ENCODE measurements around the gene KCMF1.
"Not testable (repeated sequence)": the region's sequence is repeated elsewhere in the genome, so short reads cannot be mapped to it uniquely, and the experiment has no call there.

KCMF1 gene

DNA sequence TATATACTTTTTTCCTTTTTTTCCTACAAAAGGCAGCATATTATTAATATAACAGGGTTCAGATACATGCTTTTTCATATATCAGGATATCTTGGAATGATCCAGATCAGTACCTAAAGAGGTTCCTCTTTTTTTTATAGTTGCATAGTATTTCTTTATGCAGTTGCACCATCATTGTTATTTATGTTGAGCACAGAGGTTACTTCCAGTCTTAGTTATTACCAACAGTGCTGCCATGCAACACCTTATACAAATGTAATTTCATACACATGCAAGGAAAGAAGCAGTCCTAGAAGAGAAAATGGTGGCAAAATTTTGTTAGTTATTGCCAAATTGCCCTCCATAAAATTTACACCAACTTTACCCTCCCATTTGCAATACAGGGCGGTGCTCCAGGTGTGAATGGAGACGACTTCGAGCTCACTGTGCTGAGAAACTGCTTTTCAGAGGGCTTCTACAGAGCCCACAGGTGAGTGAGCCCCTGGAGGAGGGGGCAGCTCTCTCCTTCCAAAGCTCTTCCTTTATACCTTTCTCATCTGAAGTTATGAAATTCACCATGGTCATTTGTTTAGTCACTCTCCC is 30.0 kb upstream of the KCMF1 start:
- Histone ChIP-seq H3K9me3 (no peaks in the 10 kb centered on the region), H3K27ac (peak overlapping the region; percentile 81), H3K27me3 (no peaks in the 10 kb centered on the region), H3K4me3 (ENCODE audit: low read depth in 1 of 2, low read length in 1 of 2) (no peak overlapping the region), H3K4me1 (ENCODE audit: control insufficient read depth in 1 of 2, insufficient read depth in 1 of 2, low read depth in 1 of 2, low read length in 1 of 2) (peaks cover 34 to 47% of the 10 kb centered on the region in 2 experiments), H3K36me3 (no peaks in the 10 kb centered on the region)
- TF ChIP-seq, protein P1, sequence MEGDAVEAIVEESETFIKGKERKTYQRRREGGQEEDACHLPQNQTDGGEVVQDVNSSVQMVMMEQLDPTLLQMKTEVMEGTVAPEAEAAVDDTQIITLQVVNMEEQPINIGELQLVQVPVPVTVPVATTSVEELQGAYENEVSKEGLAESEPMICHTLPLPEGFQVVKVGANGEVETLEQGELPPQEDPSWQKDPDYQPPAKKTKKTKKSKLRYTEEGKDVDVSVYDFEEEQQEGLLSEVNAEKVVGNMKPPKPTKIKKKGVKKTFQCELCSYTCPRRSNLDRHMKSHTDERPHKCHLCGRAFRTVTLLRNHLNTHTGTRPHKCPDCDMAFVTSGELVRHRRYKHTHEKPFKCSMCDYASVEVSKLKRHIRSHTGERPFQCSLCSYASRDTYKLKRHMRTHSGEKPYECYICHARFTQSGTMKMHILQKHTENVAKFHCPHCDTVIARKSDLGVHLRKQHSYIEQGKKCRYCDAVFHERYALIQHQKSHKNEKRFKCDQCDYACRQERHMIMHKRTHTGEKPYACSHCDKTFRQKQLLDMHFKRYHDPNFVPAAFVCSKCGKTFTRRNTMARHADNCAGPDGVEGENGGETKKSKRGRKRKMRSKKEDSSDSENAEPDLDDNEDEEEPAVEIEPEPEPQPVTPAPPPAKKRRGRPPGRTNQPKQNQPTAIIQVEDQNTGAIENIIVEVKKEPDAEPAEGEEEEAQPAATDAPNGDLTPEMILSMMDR (IDR thresholded peaks at IDR 0.05), result no peak

DNA sequence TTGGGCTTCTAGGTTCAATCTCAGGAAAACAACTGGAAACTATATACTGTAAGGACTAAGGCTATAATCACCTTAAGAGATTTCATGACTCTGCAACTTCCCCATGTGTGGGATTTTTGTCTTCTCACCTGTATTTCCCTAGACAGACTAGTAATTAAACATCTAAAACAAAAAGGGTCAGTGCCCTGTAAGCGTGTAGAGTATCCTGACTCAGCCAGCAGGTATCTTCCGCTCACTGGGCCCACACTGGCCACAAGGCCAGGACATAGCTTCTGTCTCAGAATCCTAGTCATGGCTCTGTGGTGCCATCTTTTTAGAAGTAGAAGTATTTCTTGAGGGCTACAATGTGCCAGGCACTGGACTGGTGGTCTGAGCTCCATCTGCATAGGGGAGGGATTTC is 28.8 kb upstream of the KCMF1 start:
- H3K27me3 ChIP-seq, result no peaks in the 10 kb centered on the region
- H3K36me3 ChIP-seq, result no peaks in the 10 kb centered on the region
- H3K4me1 ChIP-seq (ENCODE audit: control insufficient read depth in 1 of 2, insufficient read depth in 1 of 2, low read depth in 1 of 2, low read length in 1 of 2), result peaks cover 44 to 59% of the 10 kb centered on the region in 2 experiments
- H3K4me3 ChIP-seq (ENCODE audit: low read depth in 1 of 2, low read length in 1 of 2), result no peak overlapping the region
- H3K9me3 ChIP-seq, result no peaks in the 10 kb centered on the region
- H3K27ac ChIP-seq, result no peak overlapping the region
- TF ChIP-seq, protein P1 (IDR thresholded peaks at IDR 0.05), result no peak

DNA sequence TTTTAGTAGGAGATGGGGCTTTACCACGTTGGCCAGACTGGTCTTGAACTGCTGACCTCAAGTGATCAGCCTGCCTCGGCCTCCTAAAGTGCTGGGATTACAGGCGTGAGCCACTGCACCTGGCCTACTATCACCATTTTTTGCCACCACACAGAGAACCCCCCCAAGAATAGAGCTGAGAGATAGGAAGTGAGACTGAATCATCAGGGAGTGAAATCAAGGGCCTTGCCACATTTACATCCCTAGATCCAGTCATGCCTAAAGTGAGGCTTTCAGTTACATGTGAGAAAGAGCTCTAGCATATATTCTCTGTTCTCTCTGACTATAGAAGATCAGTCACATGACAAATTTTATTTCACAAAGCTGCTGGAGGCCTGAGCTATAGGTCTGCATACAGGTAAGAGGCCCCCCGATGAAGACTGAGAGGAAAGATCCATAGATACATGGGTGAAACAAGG is 28.0 kb upstream of the KCMF1 start:
- no peaks in the 10 kb centered on the region for H3K36me3 ChIP-seq
- TF ChIP-seq, protein P1 (IDR thresholded peaks at IDR 0.05), result no peak
- no peaks in the 10 kb centered on the region for H3K9me3 ChIP-seq
- no peaks in the 10 kb centered on the region for H3K27me3 ChIP-seq
- peaks cover 44 to 59% of the 10 kb centered on the region in 2 experiments for H3K4me1 ChIP-seq (ENCODE audit: control insufficient read depth in 1 of 2, insufficient read depth in 1 of 2, low read depth in 1 of 2, low read length in 1 of 2)
- no peak overlapping the region for H3K27ac ChIP-seq
- no peak overlapping the region for H3K4me3 ChIP-seq (ENCODE audit: low read depth in 1 of 2, low read length in 1 of 2)

DNA sequence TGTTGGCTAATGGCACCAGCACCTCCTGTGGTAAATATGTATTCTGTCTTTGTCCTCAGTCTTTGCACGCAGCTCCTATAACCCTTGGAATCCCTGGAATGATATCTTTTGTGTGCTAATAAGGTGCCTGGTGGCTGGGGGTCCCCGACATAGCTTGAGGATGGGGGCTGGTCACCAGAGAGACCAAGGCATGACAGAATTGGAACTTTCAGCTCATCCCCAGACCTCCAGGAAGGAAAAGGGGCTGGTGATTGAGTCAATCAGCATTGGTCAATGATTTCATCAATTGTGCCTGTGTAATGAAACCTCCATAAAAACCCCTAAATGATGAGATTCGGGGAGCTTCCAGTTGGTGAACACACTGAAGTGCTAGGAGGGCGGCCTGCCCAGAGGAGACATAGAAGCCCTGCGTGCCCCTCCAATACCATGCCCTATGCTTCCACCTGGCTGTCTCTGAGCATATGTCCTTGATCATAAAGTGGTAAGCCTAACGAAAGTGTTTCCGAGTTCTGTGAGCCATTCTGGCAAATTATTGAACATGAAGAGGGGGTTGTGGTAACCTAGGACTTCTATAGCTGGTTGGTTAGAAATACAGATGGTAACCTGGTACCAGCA is 26.6 kb upstream of the KCMF1 start:
- Histone ChIP-seq H3K27ac (no peak overlapping the region), H3K27me3 (no peaks in the 10 kb centered on the region), H3K4me3 (ENCODE audit: low read depth in 1 of 2, low read length in 1 of 2) (no peak overlapping the region), H3K4me1 (ENCODE audit: control insufficient read depth in 1 of 2, insufficient read depth in 1 of 2, low read depth in 1 of 2, low read length in 1 of 2) (peaks cover 38 to 53% of the 10 kb centered on the region in 2 experiments), H3K36me3 (no peaks in the 10 kb centered on the region), H3K9me3 (no peaks in the 10 kb centered on the region)
- TF ChIP-seq, protein P1 (IDR thresholded peaks at IDR 0.05), result no peak

DNA sequence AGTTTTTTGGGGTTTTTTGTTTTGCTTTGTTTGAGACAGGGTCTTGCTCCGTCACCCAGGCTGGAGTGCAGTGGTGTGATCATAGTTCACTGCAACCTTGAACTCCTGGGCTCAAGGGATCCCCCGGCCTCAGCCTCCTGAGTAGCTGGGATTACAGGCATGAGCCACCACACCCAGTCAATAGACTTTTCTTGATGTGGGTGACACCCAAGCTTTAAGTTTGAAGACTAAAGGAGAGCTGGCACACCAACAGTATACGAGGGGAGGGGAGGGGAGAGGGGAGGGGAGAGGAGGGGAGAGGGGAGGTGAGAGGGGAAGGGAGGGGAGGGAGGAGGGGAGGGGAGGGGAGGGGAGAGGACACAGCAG is 25.1 kb upstream of the KCMF1 start:
- H3K36me3 ChIP-seq, H3K9me3 ChIP-seq, H3K27me3 ChIP-seq: not testable (repeated sequence)
- H3K27ac ChIP-seq, result peak overlapping the region; percentile 83
- H3K4me1 ChIP-seq (ENCODE audit: control insufficient read depth in 1 of 2, insufficient read depth in 1 of 2, low read depth in 1 of 2, low read length in 1 of 2), result peaks cover 24 to 39% of the 10 kb centered on the region in 2 experiments
- peak overlapping the region in 1 of 2 experiments; percentile 48 for H3K4me3 ChIP-seq (ENCODE audit: low read depth in 1 of 2, low read length in 1 of 2)

DNA sequence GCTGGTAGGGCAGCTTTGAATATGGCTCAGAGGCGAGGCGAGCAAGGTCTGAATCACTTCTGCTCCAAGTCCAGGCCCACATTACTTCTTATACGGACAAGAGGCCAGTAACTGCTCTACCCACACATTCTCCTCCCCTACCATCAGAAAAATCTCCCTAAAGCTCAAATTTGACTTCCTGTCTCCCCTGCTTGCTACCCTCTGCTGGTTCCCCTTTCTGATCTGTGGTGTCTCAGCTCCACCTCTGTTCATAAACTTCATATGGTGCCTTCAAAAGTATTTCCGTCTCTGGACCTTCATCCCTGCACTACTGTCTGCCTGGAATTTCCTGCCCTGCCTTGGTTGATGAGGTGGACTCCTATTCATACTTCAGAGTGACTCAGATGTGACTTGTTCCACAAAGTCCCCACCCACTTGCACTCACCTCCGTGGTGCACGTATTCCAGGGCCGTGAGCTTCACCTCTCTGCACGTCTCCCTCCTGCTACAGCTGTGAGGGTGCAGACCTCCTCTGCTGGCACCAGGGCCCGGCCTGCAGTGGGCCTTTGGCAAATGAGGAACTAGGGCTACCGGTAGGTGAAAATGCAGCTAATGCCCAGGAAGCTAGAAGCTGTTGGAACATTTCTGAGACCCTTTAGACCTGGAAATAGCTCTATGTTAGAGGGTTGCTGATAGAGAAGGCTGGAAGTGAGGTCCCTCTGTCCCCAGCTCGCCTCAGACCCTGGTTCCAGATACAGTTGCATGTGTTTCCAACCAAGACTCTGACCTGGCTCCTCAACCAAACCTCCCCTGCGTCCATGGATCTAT is 24.6 kb upstream of the KCMF1 start:
- H3K4me3 ChIP-seq (ENCODE audit: low read depth in 1 of 2, low read length in 1 of 2), result peak overlapping the region; percentile 23 to 48
- H3K36me3 ChIP-seq, result no peaks in the 10 kb centered on the region
- TF ChIP-seq, protein P1 (IDR thresholded peaks at IDR 0.05), result no peak
- no peaks in the 10 kb centered on the region for H3K9me3 ChIP-seq
- peaks cover 18 to 33% of the 10 kb centered on the region in 2 experiments for H3K4me1 ChIP-seq (ENCODE audit: control insufficient read depth in 1 of 2, insufficient read depth in 1 of 2, low read depth in 1 of 2, low read length in 1 of 2)
- H3K27me3 ChIP-seq, result no peaks in the 10 kb centered on the region
- peak overlapping the region; percentile 83 for H3K27ac ChIP-seq

All from neutrophil (primary cell).